Measurements from ENCODE around the gene GALNS. TPM values are rescaled to one million over a fixed set of nuclear protein-coding genes. Genes with fewer than 3 reads are reported as not detected.

The GALNS gene
- total RNA-seq, 1 donor from 2014 or later = 32.8 TPM

DNA sequence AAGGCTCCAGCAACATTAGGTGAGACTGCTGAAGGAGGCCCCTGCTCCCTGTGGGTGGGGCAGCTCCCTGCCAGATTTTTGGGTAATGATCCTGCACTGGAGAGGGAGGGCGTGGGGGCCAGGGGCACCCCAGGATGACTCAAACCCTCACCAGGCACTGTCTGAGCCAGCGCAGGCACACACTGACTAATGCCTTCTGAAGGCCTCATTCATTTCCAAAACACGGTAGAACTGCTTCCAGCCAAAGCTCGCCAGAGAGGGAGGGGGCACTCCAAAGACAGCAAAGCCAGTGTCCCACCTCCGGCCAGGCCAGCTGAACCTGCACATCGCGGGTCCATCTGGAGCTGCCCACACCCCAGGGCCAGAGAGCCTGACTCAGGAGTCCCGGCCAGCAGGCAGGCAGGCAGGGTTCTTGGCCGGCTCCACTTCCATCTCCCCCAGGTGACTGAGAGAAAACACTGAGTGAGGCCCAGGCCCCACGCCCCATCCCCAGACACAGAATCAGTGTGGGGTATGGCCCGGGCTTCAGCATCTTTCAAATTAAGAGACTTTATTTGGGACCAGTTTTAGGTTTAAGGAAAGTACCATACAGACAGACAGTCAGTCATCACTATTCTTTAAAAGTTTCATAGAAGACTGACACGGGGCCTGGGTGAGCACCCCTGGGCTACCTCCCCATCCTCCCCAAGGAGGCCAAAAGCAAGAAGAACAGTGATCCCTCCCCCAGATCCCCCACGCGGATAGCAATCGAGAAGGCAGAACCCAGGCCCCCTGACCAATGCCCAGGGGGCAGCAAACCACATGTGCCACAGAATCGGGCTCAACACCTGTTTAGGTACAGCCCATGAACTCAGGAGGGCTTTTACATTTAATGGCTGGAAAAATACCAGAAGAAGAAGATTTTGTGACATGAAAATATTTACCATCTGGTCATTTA, 74.0 kb downstream of the GALNS start:
- H3K4me3 ChIP-seq = peak overlapping the region; percentile 54

DNA sequence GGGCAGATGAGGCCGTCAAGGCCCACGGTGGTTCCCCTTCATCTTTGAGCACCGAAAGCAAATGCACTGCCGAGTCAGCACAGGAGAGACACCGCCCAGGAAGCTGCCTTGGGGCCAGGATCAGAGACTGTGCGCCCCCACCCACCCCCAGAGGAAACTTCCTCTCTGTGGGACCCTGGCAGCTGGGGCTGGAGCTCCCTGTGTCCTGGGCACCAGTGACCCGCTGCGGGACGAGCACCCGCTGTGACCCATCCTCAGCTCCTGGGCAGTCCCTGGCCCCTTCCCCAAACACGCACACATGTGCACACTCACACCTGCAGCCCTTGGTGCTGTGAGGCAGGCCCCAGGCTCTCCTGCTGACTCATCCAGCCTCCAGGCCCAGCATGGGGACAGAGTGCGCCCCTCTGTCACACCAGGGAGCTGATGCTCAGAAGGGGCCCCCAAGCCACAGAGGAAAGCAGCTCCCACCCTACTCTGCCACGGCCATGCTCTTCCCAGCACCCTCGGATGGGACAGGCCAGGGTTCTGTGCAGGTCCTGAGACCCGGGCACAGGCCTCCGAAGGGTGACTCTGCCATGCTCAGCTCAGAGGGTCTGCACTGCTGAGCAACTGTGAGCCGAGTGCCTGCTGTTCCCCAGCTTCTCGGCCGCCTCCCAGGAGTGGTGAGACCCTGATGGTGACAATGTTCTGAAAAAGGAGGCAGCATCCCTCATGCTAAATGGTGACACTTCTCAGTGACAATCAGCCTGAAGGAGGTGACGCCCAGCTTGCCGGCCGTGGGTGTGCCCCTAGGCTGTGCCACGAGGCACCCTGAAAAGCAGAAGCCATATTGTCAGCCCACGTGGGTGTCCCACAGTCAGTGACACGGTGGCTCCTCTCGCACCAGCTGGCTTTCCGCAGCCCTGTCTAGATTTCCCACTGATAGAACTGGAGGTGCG, 75.3 kb downstream of the GALNS start:
- TF ChIP-seq, protein P1, sequence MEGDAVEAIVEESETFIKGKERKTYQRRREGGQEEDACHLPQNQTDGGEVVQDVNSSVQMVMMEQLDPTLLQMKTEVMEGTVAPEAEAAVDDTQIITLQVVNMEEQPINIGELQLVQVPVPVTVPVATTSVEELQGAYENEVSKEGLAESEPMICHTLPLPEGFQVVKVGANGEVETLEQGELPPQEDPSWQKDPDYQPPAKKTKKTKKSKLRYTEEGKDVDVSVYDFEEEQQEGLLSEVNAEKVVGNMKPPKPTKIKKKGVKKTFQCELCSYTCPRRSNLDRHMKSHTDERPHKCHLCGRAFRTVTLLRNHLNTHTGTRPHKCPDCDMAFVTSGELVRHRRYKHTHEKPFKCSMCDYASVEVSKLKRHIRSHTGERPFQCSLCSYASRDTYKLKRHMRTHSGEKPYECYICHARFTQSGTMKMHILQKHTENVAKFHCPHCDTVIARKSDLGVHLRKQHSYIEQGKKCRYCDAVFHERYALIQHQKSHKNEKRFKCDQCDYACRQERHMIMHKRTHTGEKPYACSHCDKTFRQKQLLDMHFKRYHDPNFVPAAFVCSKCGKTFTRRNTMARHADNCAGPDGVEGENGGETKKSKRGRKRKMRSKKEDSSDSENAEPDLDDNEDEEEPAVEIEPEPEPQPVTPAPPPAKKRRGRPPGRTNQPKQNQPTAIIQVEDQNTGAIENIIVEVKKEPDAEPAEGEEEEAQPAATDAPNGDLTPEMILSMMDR (IDR thresholded peaks at IDR 0.05) = no peak
- no peaks in the 10 kb centered on the region for H3K9me3 ChIP-seq
- peak; percentile 45 for ATAC-seq
- H3K27me3 ChIP-seq = no peaks in the 10 kb centered on the region
- no peaks in the 10 kb centered on the region for H3K36me3 ChIP-seq
- peak overlapping the region; percentile 14 for H3K4me3 ChIP-seq
- peaks cover 56% of the 10 kb centered on the region for H3K4me1 ChIP-seq
- intact Hi-C loops (cut with DNase I) = no loop called here
- H3K27ac ChIP-seq = peak overlapping the region; percentile 79
- peak; percentile 85 for DNase-seq

More for the DNA sequence above, 74.0 kb downstream of the GALNS start:
- no peaks in the 10 kb centered on the region for H3K27me3 ChIP-seq
- H3K36me3 ChIP-seq = no peaks in the 10 kb centered on the region
- peak overlapping the region; percentile 79 for H3K27ac ChIP-seq
- H3K9me3 ChIP-seq = no peaks in the 10 kb centered on the region
- TF ChIP-seq, protein P1 (IDR thresholded peaks at IDR 0.05) = no peak
- DNase-seq = no peak
- intact Hi-C loops (cut with DNase I) = no loop called here
- no peak for ATAC-seq
- H3K4me1 ChIP-seq = peaks cover 54% of the 10 kb centered on the region

DNA sequence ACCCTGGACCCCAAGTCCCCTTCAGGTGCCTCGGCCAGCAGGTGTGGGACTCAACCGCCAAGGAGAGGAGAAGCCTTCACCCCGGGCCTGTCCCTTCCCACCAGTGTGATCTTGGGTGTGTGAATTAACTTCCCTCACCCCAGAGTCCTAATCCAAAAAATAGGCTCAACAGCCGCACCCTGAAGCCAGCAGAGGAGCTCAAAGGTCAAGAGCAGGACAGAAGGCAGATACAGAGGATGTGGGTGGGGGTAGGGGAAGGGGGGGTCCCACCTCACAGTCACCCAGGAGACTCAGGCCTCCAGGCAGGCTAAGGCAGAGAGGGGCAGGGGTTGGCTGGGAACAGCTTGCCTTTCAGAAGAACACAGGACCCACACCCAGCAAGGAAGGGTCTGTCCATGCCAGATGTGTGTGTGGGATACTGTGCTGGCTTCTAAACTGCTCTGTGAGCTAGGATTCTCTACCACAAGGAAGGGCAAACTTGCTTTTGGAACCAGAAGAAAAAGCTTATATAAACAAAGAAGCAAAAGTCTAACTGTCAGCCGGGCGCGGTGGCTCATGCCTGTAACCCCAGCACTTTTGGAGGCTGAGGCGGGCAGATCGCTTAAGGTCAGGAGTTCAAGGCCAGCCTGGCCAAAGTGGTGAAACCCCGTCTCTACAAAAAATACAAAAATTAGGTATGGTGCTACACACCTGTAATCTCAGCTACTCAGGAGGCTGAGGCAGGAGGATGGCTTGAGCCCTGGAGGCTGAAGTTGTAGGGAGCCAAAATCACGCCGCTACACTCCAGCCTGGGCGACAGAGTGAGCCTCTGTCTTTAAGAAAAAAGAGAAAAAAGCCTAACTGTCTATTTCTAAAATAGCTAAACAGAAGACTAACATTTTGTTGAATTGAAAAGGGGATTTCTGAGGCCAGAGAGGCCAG, 76.3 kb downstream of the GALNS start:
- intact Hi-C loops (cut with DNase I) = no loop called here

DNA sequence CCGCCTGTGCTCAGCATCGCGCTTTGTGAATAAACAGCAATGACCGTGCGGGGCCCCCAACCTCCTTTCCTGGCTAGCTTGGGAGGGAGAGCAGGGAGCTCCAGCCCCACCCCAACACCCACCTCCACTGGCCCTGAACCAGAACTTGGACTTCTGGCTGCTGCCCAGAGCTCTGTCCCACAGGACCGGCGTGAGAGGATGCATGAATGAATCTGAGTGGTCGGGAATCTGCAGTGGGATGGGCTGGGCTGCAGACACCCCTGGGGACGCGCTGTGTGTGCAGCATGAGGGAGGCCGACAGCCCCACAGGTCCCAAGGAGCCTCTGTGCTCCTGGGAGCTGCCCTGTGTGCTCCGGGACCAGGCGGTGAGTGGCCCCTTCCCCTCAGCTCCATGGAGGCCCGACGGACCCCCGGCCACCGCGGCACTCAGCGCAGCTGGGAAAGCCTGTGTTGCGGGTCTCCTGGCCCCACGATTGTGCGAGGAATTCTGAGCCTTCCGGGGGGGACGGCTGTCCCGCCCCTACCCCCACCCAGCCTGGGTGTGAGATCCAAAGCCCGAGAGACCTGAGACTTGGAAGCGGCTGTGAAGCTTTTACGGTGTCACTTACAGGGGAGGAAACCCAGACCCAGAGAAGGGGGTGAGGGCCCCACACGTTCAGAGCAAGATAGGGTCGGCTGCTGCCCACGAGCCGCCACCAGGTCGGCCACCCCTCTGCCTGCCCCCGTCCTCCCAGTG, 77.2 kb downstream of the GALNS start:
- TF ChIP-seq, protein P1 (IDR thresholded peaks at IDR 0.05) = no peak
- no peaks in the 10 kb centered on the region for H3K9me3 ChIP-seq
- H3K27ac ChIP-seq = peak overlapping the region; percentile 79
- H3K4me1 ChIP-seq = peaks cover 64% of the 10 kb centered on the region
- H3K4me3 ChIP-seq = no peak overlapping the region
- no peaks in the 10 kb centered on the region for H3K36me3 ChIP-seq
- ATAC-seq (no peak), DNase-seq (no peak)
- intact Hi-C loops (cut with DNase I) = no loop called here
- no peaks in the 10 kb centered on the region for H3K27me3 ChIP-seq

More for the DNA sequence above, 76.3 kb downstream of the GALNS start:
- H3K36me3 ChIP-seq = no peaks in the 10 kb centered on the region
- no peaks in the 10 kb centered on the region for H3K27me3 ChIP-seq
- H3K4me1 ChIP-seq = peaks cover 59% of the 10 kb centered on the region
- DNase-seq = no peak
- peak overlapping the region; percentile 14 for H3K4me3 ChIP-seq
- TF ChIP-seq, protein P1 (IDR thresholded peaks at IDR 0.05) = no peak
- peak overlapping the region; percentile 79 for H3K27ac ChIP-seq
- no peak for ATAC-seq
- H3K9me3 ChIP-seq = no peaks in the 10 kb centered on the region

Measured in upper lobe of right lung (tissue), 1 donor.